ENCODE data around the gene CEP290. TPM values are rescaled to one million over a fixed set of nuclear protein-coding genes. Genes with fewer than 3 reads are reported as not detected.

Gene CEP290
- total and polyA plus RNA-seq, 2 experiments from 2014 or later, result 12.1 to 17.0 TPM

GRCh38 chr12:88063375-88063774, 78.5 kb downstream of the CEP290 start:
- Histone ChIP-seq H3K4me2 (no peak overlapping the region), H3K9me2 (replicated peaks; ENCODE audit: insufficient read depth) (no peaks in the 10 kb centered on the region), H3K9me3 (ENCODE audit: low read depth) (no peaks in the 10 kb centered on the region), H3K36me3 (replicated peaks; ENCODE audit: insufficient read depth, low read depth) (no peaks in the 10 kb centered on the region), H3K4me3 (no peak overlapping the region), H4K20me1 (ENCODE audit: insufficient read depth, poor library complexity, severe bottlenecking) (no peaks in the 10 kb centered on the region), H3K79me2 (no peaks in the 10 kb centered on the region), H3K27me3 (no peaks in the 10 kb centered on the region), H2AFZ (no peak overlapping the region), H3K4me1 (ENCODE audit: insufficient read depth) (no peaks in the 10 kb centered on the region), H3K27ac (no peak overlapping the region)
- 88% methylated on average over 2 of the region's 2 CpGs for WGBS (ENCODE audit: low lambda C conversion rate, missing lambda C conversion rate)
- no peak for DNase-seq (ENCODE audit: low spot score)
- TF ChIP-seq CTCF (IDR thresholded peaks at IDR 0.05; ENCODE audit: poor library complexity) (no peak), EZH2 (IDR thresholded peaks at IDR 0.05; ENCODE audit: borderline replicate concordance) (no peak), EZH2phosphoT487 (IDR thresholded peaks at IDR 0.05; ENCODE audit: low read depth, severe bottlenecking, unreplicated experiment) (no peak)

GRCh38 chr12:88062474-88062873, 79.4 kb downstream of the CEP290 start:
- no peak overlapping the region for H3K4me2 ChIP-seq
- H3K79me2 ChIP-seq, result no peaks in the 10 kb centered on the region
- no peaks in the 10 kb centered on the region for H3K27me3 ChIP-seq
- H2AFZ ChIP-seq, result no peak overlapping the region
- 100% methylated on average over 1 of the region's 1 CpG for WGBS (ENCODE audit: low lambda C conversion rate, missing lambda C conversion rate)
- no peak for DNase-seq (ENCODE audit: low spot score)
- H3K9me2 ChIP-seq (replicated peaks; ENCODE audit: insufficient read depth), result no peaks in the 10 kb centered on the region
- TF ChIP-seq EZH2phosphoT487 (IDR thresholded peaks at IDR 0.05; ENCODE audit: low read depth, severe bottlenecking, unreplicated experiment), result no peak
- no peak for TF ChIP-seq CTCF (IDR thresholded peaks at IDR 0.05; ENCODE audit: poor library complexity)
- no peak for TF ChIP-seq EZH2 (IDR thresholded peaks at IDR 0.05; ENCODE audit: borderline replicate concordance)
- no peaks in the 10 kb centered on the region for H4K20me1 ChIP-seq (ENCODE audit: insufficient read depth, poor library complexity, severe bottlenecking)
- no peaks in the 10 kb centered on the region for H3K36me3 ChIP-seq (replicated peaks; ENCODE audit: insufficient read depth, low read depth)
- no peak overlapping the region for H3K27ac ChIP-seq
- H3K4me1 ChIP-seq (ENCODE audit: insufficient read depth), result no peaks in the 10 kb centered on the region
- H3K4me3 ChIP-seq, result no peak overlapping the region
- no peaks in the 10 kb centered on the region for H3K9me3 ChIP-seq (ENCODE audit: low read depth)

- TF ChIP-seq EZH2phosphoT487 (IDR thresholded peaks at IDR 0.05; ENCODE audit: low read depth, severe bottlenecking, unreplicated experiment) (no peak), EZH2 (IDR thresholded peaks at IDR 0.05; ENCODE audit: borderline replicate concordance) (no peak), CTCF (IDR thresholded peaks at IDR 0.05; ENCODE audit: poor library complexity) (no peak)
- H3K36me3 ChIP-seq (replicated peaks; ENCODE audit: insufficient read depth, low read depth), result no peaks in the 10 kb centered on the region
- no peak for DNase-seq (ENCODE audit: low spot score)
Measured at GRCh38 chr12:88058719-88059077, 83.2 kb downstream of the CEP290 start.

More at GRCh38 chr12:88058719-88059077, 83.2 kb downstream of the CEP290 start:
- Histone ChIP-seq H3K9me2 (replicated peaks; ENCODE audit: insufficient read depth) (no peaks in the 10 kb centered on the region), H3K9me3 (ENCODE audit: low read depth) (no peaks in the 10 kb centered on the region), H3K4me1 (ENCODE audit: insufficient read depth) (no peaks in the 10 kb centered on the region), H3K4me2 (no peak overlapping the region), H2AFZ (no peak overlapping the region), H3K79me2 (no peaks in the 10 kb centered on the region), H4K20me1 (ENCODE audit: insufficient read depth, poor library complexity, severe bottlenecking) (no peaks in the 10 kb centered on the region), H3K27ac (no peak overlapping the region), H3K4me3 (no peak overlapping the region), H3K27me3 (no peaks in the 10 kb centered on the region)
- WGBS (ENCODE audit: low lambda C conversion rate, missing lambda C conversion rate), result 100% methylated on average over 1 of the region's 1 CpG

Measured in hepatocyte (in vitro differentiated cells).